RWPE1 (cell line): ENCODE data around the gene NRXN3.

ENCODE experiments used
- CTCF ChIA-PET: fragments of 350-600 bp; sonication (Branson Sonifier 250); formaldehyde crosslinking; extraction: SDS; loops from one replicate; lab custom pipeline; 2021; lab: Yijun Ruan, JAX
- POLR2A ChIA-PET: fragments of 400-600 bp; formaldehyde crosslinking; extraction: SDS; loops from one replicate; lab custom pipeline; 2020; ENCODE audit warnings: antibody characterized with exemption; ENCODE audit not compliant: low non-redundant PET; lab: Yijun Ruan, JAX
- DNase-seq: peaks from one replicate; pipeline ENCODE4 v3.0.0; 2012; ENCODE audit warnings: low spot score
- H3K27ac ChIP-seq: fragments of 450-650 bp; 2 replicates; pipeline ENCODE4 v1.5.1; 2017
- CTCF ChIP-seq: fragments of 450-650 bp; conservative IDR thresholded peaks from 2 replicates; pipeline ENCODE4 v1.5.1; 2017; ENCODE audit warnings: low read depth, mild to moderate bottlenecking

Gene NRXN3

DNA sequence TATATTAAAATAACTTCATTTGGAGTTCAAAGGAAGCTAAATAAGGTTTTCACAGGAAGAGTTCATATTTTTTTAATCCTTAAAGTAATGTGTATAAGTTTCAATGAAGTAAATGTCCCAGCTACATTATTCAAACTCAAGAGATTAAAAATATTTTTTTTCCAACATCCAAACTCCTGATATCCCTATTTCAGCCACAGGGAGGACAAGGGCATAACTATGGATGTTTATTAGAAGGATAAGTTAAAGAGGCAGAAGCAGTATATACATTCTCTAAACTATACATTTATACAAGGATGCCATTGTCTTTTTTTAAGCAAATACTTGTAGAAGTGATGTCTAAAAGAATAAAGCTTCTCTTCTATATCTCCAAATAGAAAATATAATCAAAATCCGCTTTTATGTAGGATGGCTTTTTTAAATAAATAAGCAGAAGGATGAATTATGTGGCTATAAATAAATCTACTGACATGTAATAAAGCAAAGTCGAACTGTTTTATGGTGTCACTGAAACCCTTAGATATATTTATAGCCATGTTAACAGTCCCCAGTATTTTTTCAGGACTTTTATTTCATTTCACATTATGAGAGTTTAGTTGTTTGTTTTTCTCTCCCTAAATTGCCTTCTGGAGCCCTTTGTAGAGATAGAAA, 1104.6 kb downstream of the NRXN3 start:
- H3K27ac ChIP-seq: no peak overlapping the region
- CTCF ChIA-PET: interaction anchor here (0.6 kb wide), 1 partner anchor 63 kb away, joined by 3 read pairs; no protein-coding TSS in a partner anchor
- POLR2A ChIA-PET: no interaction called here
- DNase-seq: no peak
- TF ChIP-seq CTCF: no peak

DNA sequence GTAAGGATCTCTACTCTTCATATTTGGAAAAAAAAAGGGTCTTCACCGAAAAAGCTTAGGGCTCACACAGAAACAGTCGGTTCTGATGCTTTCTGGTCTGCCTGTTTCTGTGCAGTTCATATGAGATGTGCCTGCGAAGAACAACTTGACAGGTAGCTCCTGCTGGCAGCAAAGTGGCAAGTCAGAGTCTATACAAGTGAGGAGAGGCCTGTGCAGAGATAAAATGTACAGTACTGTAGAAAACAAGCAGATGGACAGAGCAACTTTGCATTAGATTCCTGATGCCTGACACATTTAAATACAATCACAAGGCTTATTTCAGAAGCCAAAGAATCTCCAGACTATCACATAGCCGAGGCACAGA, 1105.1 kb downstream of the NRXN3 start:
- H3K27ac ChIP-seq: no peak overlapping the region
- ChIA-PET CTCF (no interaction called here), POLR2A (no interaction called here)
- TF ChIP-seq CTCF: no peak
- no peak for DNase-seq

- TF ChIP-seq CTCF: no peak
- no peak overlapping the region for H3K27ac ChIP-seq
- ChIA-PET CTCF (no interaction called here), POLR2A (no interaction called here)
- DNase-seq: no peak
Measured at GRCh38 chr14:79278286-79278797, 1108.2 kb downstream of the NRXN3 start.

DNA sequence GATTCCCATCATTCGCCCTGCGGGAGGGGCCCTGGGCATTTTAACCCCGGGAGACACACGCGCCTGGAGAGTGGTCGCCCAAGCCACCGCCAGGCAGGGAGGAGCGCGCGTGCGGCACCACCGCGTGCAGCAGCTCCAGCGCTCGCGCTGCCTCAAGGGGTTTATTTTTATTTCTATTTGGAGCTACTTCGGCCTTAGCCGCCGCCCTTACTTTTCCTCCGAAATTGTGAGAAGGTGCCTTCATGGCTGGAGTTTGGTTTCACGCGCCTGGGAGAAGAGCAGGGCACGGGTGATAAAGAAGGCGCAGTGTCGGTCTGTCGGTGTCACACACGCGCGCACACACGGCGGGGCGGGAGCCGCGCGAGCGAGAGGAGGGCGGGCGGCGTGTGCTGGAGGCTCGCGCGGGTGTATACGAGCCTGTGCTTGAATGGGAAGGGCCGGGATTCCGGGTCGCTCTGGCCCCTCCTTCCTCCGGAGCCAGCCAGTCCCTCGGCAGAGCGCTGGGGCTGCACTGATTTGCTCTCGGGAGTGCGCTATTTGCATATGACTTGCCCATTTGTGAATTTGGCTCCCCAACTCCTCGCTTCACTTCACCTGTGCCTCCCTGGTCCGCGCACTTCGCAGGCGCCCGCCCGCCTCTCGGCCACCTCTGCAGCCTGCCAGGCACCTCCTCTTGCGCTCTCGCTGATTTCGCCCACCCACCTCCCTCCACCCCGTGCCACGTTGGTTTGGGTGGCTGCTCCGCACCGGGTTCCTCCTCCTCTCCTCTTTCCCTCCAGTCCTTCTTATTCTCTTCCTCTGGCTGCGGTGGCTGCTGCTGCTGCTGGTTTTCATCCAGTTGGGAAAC, 1108.8 kb downstream of the NRXN3 start:
- peak; percentile 77 for DNase-seq
- no peak overlapping the region for H3K27ac ChIP-seq
- ChIA-PET CTCF (interaction anchor here (0.6 kb wide), 1 partner anchor 238 kb away, joined by 4 read pairs; no protein-coding TSS in a partner anchor), POLR2A (no interaction called here)
- TF ChIP-seq CTCF: no peak

DNA sequence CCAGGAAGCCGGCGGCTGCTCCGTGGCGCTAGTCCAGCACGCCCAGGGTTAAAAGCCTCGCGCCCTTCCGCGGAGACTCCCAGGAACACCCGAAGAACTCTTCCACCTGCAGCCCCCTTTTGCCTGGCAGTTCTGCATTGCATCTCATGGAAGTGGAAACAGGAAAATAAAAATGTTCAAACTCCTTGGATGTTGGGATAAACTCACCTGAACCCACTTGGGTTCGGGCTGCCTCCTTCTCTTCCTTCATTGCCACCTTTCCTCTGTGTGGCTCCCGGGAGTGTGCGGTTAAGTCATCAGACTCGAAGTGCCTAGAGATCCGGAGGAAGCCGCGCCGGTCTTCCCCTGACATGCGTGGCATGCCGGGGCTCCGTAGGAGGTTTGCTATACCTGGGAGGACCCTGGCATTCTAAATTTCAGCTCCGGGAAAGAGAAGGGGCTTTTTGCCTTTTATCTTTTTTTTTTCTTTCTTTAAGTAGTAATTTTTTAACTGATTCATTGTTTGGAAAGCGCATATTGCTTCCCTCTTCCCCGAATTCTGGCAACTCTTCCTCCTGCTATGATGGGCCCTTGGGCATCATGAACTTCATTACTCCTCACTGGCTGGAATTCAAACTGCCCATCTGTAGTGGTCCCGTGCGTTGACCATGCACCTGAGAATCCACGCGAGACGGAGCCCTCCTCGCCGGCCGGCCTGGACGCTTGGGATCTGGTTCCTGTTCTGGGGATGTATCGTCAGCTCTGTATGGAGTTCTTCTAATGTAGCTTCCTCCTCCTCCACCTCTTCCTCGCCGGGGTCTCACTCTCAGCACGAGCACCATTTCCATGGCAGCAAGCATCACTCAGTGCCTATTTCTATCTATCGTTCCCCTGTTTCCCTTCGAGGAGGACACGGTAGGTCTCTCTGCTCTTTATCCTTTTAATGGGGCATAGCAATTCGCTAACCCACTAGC, 1109.7 kb downstream of the NRXN3 start:
- CTCF ChIA-PET: interaction anchor here (0.6 kb wide), 1 partner anchor 237 kb away, joined by 4 read pairs; no protein-coding TSS in a partner anchor
- TF ChIP-seq CTCF: no peak
- POLR2A ChIA-PET: interaction anchor here (0.7 kb wide), 1 partner anchor 157 kb away, joined by 3 read pairs; no protein-coding TSS in a partner anchor
- no peak overlapping the region for H3K27ac ChIP-seq
- no peak for DNase-seq
